ENCODE results near the gene MAPK6.

Gene MAPK6

GRCh38 chr15:52021128-52021671 is 2.2 kb downstream of the MAPK6 start:
- H3K4me1 ChIP-seq (ENCODE audit: insufficient read depth, low read length, severe bottlenecking) = peaks cover 35% of the 10 kb centered on the region
- H2AFZ ChIP-seq (ENCODE audit: low read length) = no peak overlapping the region
- H3K4me2 ChIP-seq (ENCODE audit: low read length) = peak overlapping the region; percentile 61
- H3K27me3 ChIP-seq (ENCODE audit: insufficient read depth, low read length) = no peaks in the 10 kb centered on the region
- H3K4me3 ChIP-seq (ENCODE audit: low read depth, low read length, poor library complexity, severe bottlenecking) = peak overlapping the region; percentile 78
- H3K79me2 ChIP-seq (ENCODE audit: insufficient read depth, low read length) = peaks cover 60% of the 10 kb centered on the region
- TF ChIP-seq CTCF (IDR thresholded peaks at IDR 0.05; ENCODE audit: low read length) (0 out of 2 replicates have a peak, but pooled peaks have one; percentile 5), EZH2 (IDR thresholded peaks at IDR 0.05; ENCODE audit: borderline replicate concordance, low read length) (no peak)
- H3F3A ChIP-seq (ENCODE audit: insufficient read depth, low read length) = no peaks in the 10 kb centered on the region
- peak overlapping the region; percentile 74 for H3K9ac ChIP-seq (ENCODE audit: low read length)
- peak overlapping the region; percentile 84 for H3K27ac ChIP-seq (ENCODE audit: low read depth, low read length, poor library complexity, severe bottlenecking)
- no peaks in the 10 kb centered on the region for H3K9me3 ChIP-seq (ENCODE audit: low read length)
- no peaks in the 10 kb centered on the region for H4K20me1 ChIP-seq (ENCODE audit: insufficient read depth, low read length)
- H3K9me2 ChIP-seq (ENCODE audit: low read depth, low read length) = no peaks in the 10 kb centered on the region
- H3K36me3 ChIP-seq (ENCODE audit: insufficient read depth, low read length) = no peaks in the 10 kb centered on the region

- Histone ChIP-seq H4K20me1 (ENCODE audit: insufficient read depth, low read length) (no peaks in the 10 kb centered on the region), H3K9ac (ENCODE audit: low read length) (peak overlapping the region; percentile 74), H3K79me2 (ENCODE audit: insufficient read depth, low read length) (peaks cover 69% of the 10 kb centered on the region), H3K27me3 (ENCODE audit: insufficient read depth, low read length) (no peaks in the 10 kb centered on the region), H3K9me3 (ENCODE audit: low read length) (no peaks in the 10 kb centered on the region), H2AFZ (ENCODE audit: low read length) (no peak overlapping the region), H3K4me3 (ENCODE audit: low read depth, low read length, poor library complexity, severe bottlenecking) (peak overlapping the region; percentile 78), H3K4me1 (ENCODE audit: insufficient read depth, low read length, severe bottlenecking) (peaks cover 35% of the 10 kb centered on the region), H3K36me3 (ENCODE audit: insufficient read depth, low read length) (no peaks in the 10 kb centered on the region), H3K27ac (ENCODE audit: low read depth, low read length, poor library complexity, severe bottlenecking) (peak overlapping the region; percentile 84), H3K4me2 (ENCODE audit: low read length) (peak overlapping the region; percentile 61), H3F3A (ENCODE audit: insufficient read depth, low read length) (no peaks in the 10 kb centered on the region), H3K9me2 (ENCODE audit: low read depth, low read length) (no peaks in the 10 kb centered on the region)
- TF ChIP-seq CTCF (IDR thresholded peaks at IDR 0.05; ENCODE audit: low read length) (no peak), EZH2 (IDR thresholded peaks at IDR 0.05; ENCODE audit: borderline replicate concordance, low read length) (no peak)
Measured at GRCh38 chr15:52021892-52022540, 3.0 kb downstream of the MAPK6 start.

- Histone ChIP-seq H3K79me2 (ENCODE audit: insufficient read depth, low read length) (peaks cover 77% of the 10 kb centered on the region), H3K27me3 (ENCODE audit: insufficient read depth, low read length) (no peaks in the 10 kb centered on the region), H3K4me1 (ENCODE audit: insufficient read depth, low read length, severe bottlenecking) (peaks cover 34% of the 10 kb centered on the region), H3F3A (ENCODE audit: insufficient read depth, low read length) (no peaks in the 10 kb centered on the region), H2AFZ (ENCODE audit: low read length) (no peak overlapping the region), H4K20me1 (ENCODE audit: insufficient read depth, low read length) (no peaks in the 10 kb centered on the region), H3K27ac (ENCODE audit: low read depth, low read length, poor library complexity, severe bottlenecking) (peak overlapping the region; percentile 84), H3K9ac (ENCODE audit: low read length) (no peak overlapping the region), H3K9me3 (ENCODE audit: low read length) (no peaks in the 10 kb centered on the region), H3K4me3 (ENCODE audit: low read depth, low read length, poor library complexity, severe bottlenecking) (no peak overlapping the region), H3K4me2 (ENCODE audit: low read length) (no peak overlapping the region; the same call in 1 of the 2 replicates), H3K36me3 (ENCODE audit: insufficient read depth, low read length) (0 out of 2 replicates have a peak, but pooled peaks cover 3% of the 10 kb centered on the region), H3K9me2 (ENCODE audit: low read depth, low read length) (no peaks in the 10 kb centered on the region)
- TF ChIP-seq EZH2 (IDR thresholded peaks at IDR 0.05; ENCODE audit: borderline replicate concordance, low read length) (no peak), CTCF (IDR thresholded peaks at IDR 0.05; ENCODE audit: low read length) (no peak)
Measured at GRCh38 chr15:52023169-52023922, 4.3 kb downstream of the MAPK6 start.
